ENCODE measurements around the gene DAGLA.

DAGLA gene

DNA sequence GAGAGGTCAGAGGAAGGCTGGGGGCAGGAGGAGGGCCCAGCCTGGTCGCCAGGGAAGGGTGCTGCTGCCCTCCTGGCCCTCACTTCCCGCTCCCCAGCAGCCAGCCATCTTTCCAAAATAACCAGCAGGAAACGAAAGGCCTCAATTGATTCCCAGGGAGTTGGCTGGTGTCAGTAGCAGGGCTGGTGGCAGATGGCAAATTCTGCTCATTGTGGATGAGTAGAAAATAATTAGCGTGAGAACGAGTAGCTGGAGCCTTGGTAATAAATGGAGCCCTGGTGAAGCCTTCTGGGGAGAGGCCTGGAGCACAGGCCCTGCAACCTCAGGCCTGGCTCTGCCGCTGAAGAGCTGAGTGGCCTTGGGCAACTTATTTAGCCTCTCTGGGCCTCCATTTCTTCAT, 31.3 kb downstream of the DAGLA start:
- no peak overlapping the region for H3K4me3 ChIP-seq (ENCODE audit: low read length)
- TF ChIP-seq, protein P1, sequence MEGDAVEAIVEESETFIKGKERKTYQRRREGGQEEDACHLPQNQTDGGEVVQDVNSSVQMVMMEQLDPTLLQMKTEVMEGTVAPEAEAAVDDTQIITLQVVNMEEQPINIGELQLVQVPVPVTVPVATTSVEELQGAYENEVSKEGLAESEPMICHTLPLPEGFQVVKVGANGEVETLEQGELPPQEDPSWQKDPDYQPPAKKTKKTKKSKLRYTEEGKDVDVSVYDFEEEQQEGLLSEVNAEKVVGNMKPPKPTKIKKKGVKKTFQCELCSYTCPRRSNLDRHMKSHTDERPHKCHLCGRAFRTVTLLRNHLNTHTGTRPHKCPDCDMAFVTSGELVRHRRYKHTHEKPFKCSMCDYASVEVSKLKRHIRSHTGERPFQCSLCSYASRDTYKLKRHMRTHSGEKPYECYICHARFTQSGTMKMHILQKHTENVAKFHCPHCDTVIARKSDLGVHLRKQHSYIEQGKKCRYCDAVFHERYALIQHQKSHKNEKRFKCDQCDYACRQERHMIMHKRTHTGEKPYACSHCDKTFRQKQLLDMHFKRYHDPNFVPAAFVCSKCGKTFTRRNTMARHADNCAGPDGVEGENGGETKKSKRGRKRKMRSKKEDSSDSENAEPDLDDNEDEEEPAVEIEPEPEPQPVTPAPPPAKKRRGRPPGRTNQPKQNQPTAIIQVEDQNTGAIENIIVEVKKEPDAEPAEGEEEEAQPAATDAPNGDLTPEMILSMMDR (conservative IDR thresholded peaks at IDR 0.05; ENCODE audit: low read depth, low read length) = no peak
- no peak for DNase-seq (ENCODE audit: low read depth)

DNA sequence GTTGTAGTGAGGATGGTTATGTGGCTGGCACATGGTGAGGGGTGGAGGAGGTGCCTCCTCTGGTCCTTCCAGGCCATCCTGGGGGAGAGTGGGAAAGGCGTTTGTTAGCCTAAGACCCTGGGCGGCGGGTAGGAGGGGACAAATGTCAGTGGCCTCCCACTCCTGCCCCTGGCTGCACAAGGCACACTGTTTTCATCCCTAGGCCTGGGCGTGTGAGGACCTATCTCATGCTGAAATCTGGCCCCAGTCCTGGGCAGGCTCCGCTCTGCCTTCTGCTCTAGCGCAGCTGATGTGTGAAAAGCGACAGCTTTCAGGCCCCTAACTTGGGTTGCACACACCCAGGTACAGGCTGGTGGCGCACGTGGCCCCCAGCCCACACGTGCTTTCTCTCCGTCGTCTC, 32.1 kb downstream of the DAGLA start:
- H3K4me3 ChIP-seq (ENCODE audit: low read length) = no peak overlapping the region
- TF ChIP-seq, protein P1 (conservative IDR thresholded peaks at IDR 0.05; ENCODE audit: low read depth, low read length) = no peak
- no peak for DNase-seq (ENCODE audit: low read depth)

DNA sequence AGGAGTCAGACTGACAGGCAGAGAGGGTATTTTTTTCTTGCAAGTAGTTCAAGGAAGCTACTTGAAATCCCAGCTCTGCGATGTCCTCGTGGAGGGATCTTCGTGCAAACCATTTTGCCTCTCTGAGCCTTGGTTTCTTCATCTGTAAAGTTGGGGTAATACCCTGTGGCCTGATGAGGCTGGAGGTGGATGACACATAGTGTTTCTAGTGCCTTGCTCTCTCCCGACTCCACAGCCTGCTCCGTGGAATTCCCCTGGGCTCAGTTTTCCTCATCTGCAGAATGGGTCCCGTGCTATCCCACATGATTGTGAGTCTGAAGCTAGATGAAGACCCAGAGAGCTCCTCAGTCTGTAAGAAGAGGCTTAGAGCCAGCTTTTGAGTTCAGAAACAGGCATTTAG, 32.7 kb downstream of the DAGLA start:
- TF ChIP-seq, protein P1 (conservative IDR thresholded peaks at IDR 0.05; ENCODE audit: low read depth, low read length) = no peak
- DNase-seq (ENCODE audit: low read depth) = no peak
- H3K4me3 ChIP-seq (ENCODE audit: low read length) = no peak overlapping the region

DNA sequence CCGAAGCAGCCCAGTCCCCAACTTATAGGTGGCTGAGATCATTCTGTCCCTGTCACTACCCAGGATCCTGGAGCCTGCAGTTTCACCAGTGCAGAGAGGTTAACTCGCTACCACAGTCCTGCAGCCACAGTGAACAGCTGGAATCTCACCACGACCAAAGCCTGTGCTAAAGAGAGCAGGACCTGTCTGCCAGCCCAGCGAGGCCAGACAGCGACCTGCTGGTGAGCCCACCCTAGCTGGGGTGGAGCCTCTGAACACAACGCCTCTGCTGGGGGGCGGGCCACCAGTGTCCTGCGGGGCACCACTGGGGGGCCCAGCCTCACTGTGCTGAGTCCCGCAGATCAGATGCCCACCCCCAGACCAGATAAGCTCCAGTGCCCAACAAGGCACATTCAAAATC, 33.3 kb downstream of the DAGLA start:
- DNase-seq (ENCODE audit: low read depth) = no peak
- no peak overlapping the region for H3K4me3 ChIP-seq (ENCODE audit: low read length)
- TF ChIP-seq, protein P1 (conservative IDR thresholded peaks at IDR 0.05; ENCODE audit: low read depth, low read length) = no peak

DNA sequence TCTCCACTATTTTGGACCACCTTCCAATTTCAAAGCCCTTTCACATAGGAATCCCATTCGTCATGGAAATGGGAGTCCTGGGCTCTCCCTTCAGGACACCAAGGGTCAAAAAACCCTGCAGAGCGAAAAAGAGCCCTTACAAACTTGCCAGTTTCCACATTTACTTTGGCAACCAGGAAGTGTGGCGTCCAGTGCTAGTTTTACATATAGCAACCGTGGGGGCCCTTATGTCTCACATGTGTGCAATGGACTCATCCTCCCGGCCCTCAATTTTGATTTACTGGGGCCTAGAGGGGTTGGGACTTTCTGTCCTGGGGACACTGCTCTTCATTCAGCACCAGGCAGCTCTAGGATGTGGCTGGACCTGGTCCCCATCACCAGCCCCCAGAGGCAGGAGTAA, 33.7 kb downstream of the DAGLA start:
- TF ChIP-seq, protein P1 (conservative IDR thresholded peaks at IDR 0.05; ENCODE audit: low read depth, low read length) = no peak
- no peak overlapping the region for H3K4me3 ChIP-seq (ENCODE audit: low read length)
- DNase-seq (ENCODE audit: low read depth) = no peak

DNA sequence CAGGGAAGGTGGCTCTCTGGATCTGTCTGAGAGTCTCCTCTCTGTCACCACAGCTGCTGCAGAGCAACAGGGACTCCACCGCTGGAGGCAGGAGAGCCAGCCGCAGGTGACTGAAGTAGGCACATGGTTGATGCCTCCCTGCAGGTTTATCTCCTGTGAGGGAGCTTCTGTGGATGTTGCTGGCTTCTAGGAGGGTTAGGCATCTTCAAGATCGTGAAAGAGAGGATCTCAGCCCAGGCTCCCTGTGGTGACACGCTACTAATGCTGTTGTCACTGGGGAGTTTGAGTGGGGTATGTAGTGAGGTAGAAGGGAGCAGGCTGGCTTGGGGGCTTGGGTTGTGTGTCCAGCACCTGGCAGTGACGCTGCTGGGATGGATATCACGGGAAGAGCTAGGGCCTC, 34.1 kb downstream of the DAGLA start:
- no peak for DNase-seq (ENCODE audit: low read depth)
- H3K4me3 ChIP-seq (ENCODE audit: low read length) = no peak overlapping the region
- TF ChIP-seq, protein P1 (conservative IDR thresholded peaks at IDR 0.05; ENCODE audit: low read depth, low read length) = no peak

DNA sequence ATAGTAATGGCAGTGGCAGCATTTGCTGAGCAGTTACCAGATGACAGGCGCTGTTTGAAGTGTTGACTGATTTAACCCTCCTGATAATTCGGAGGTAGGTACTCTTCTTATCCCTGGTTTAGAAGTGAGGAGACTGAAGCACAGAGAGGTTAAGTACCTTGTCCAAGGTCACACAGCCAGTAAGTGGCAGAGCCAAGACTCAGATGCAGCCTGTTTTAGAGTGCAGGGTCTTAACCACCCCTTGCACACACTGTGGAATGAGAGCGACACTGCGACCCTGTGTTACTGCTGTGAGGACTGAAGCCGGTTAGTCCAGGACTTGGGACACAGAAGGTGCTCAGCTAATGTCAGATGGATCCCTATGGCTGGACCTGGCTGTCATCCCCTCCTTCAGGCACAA, 34.7 kb downstream of the DAGLA start:
- TF ChIP-seq, protein P1 (conservative IDR thresholded peaks at IDR 0.05; ENCODE audit: low read depth, low read length) = no peak
- DNase-seq (ENCODE audit: low read depth) = no peak
- H3K4me3 ChIP-seq (ENCODE audit: low read length) = no peak overlapping the region

Measured in retinal pigment epithelial cell (primary cell).